ENCODE data around the gene TMEM11. TPM values are rescaled to one million over a fixed set of nuclear protein-coding genes. Genes with fewer than 3 reads are reported as not detected.

The TMEM11 gene
- total RNA-seq, result 25.7 and 39.5 TPM in 2 replicates

GRCh38 chr17:21214015-21214776, at the start of gene TMEM11:
TSS of gene TMEM11 (minus strand) at chr17:21214161. CDS start at chr17:21214152, 9 bp downstream.

GRCh38 chr17:21252796-21253645, 39.1 kb upstream of the TMEM11 start, which contains the start of gene NATD1:
TSS of gene NATD1 (minus strand) at chr17:21253410. CDS start at chr17:21253264, 146 bp downstream.

Other genes starting within 250 kb of the TMEM11 start
- 149 and 181 TPM in 2 replicates for gene USP22, start 171.2 kb downstream of the TMEM11 start, total RNA-seq
- gene DHRS7B, start 87.2 kb downstream of the TMEM11 start, total RNA-seq, result 15.2 and 17.0 TPM in 2 replicates
- gene NATD1, start 39.2 kb upstream of the TMEM11 start, total RNA-seq, result 2.9 and 3.0 TPM in 2 replicates
- gene MAP2K3, start 70.5 kb upstream of the TMEM11 start, total RNA-seq, result 10.8 and 12.1 TPM in 2 replicates
- gene KCNJ12, start 162.2 kb upstream of the TMEM11 start, total RNA-seq, result not detected in 2 replicates

Data from myometrial cell (primary cell).